Progenitor cell of endocrine pancreas (in vitro differentiated cells): ENCODE data around the gene PARG. TPM values are rescaled to one million over a fixed set of nuclear protein-coding genes. Genes with fewer than 3 reads are reported as not detected.

Experiments
- DNase-seq: peaks from one replicate; pipeline ENCODE4 v3.0.0; 2021; ENCODE audit warnings: low spot score; ENCODE audit not compliant: unreplicated experiment
- H3K27ac Mint-ChIP-seq: 2 replicates; pipeline ENCODE4 v1.8.0; 2021; ENCODE audit warnings: mild to moderate bottlenecking, moderate library complexity, mixed read lengths
- H3K27me3 Mint-ChIP-seq: 2 replicates; pipeline ENCODE4 v1.8.0; 2021; ENCODE audit warnings: mixed read lengths
- H3K36me3 Mint-ChIP-seq: 2 replicates; pipeline ENCODE4 v1.8.0; 2022; ENCODE audit warnings: mixed read lengths; ENCODE audit not compliant: insufficient read depth
- H3K4me1 Mint-ChIP-seq: 2 replicates; pipeline ENCODE4 v1.8.0; 2021; ENCODE audit warnings: low read depth, mixed read lengths
- H3K4me3 Mint-ChIP-seq: 2 replicates; pipeline ENCODE4 v1.8.0; 2021; ENCODE audit warnings: low read depth, mild to moderate bottlenecking, moderate library complexity, mixed read lengths
- H3K9me3 Mint-ChIP-seq: 2 replicates; pipeline ENCODE4 v1.8.0; 2021; ENCODE audit warnings: low read depth, mixed read lengths
- CTCF ChIP-seq: fragments of 200-600 bp; sonication (generic); IDR thresholded peaks from one replicate; pipeline ENCODE4 v1.5.0; 2021; ENCODE audit warnings: antibody characterized with exemption, mild to moderate bottlenecking; ENCODE audit not compliant: unreplicated experiment
- total RNA-seq: library from RNA; stranded (reverse); gene quantifications from 2 replicates; pipeline ENCODE4 v1.2.1, GENCODE V29; 2021

The PARG gene
- total RNA-seq, 1 donor from 2014 or later: 56.2 TPM

DNA sequence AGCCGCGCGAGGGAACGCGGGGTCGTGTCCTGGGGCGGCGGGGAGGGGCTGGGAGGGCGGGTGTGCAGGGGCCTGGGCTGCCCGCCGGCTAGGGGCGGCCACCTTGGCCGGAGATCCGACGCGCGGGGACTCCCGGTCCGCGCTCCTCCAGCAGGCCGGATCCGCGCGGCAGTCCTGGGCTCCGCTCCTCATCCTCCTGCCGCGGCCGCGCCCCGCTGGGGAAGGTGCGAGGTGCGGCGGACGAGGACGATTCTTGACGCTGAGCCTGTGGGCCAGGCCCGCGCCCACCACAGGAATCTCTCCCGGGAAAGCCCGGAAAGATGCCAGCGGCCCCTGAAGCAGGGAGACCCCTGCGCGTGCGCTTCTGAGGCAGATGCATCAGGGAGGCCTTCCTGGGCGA, 173.1 kb downstream of the PARG start:
- H3K4me3 Mint-ChIP-seq: no peak overlapping the region
- no peaks in the 10 kb centered on the region for H3K36me3 Mint-ChIP-seq
- H3K27ac Mint-ChIP-seq: no peak overlapping the region
- DNase-seq: no peak
- H3K4me1 Mint-ChIP-seq: no peaks in the 10 kb centered on the region
- H3K27me3 Mint-ChIP-seq: peaks cover 50% of the 10 kb centered on the region
- H3K9me3 Mint-ChIP-seq: peaks cover 10% of the 10 kb centered on the region
- TF ChIP-seq CTCF: no peak

DNA sequence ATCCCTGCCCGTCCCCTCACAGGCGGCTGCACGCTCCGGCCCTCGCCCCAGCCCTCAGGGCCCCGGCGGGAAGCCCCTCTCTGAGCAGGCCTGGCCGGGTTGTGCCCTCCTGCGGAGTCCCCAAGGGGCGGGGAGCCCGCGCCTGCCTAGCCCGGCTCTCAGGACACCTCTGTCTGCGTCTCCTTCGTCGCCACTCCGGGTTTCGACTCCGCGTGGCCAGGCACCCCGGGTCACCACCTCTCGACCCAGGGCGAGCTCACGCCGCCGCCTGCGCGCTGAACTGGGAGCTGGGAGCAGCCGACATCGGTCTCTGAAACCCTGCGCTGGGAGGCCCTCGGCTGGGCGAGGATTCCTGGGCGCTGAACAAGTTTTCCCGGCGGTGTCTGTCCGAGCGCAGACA, 173.5 kb downstream of the PARG start:
- DNase-seq: no peak

More for the DNA sequence above, 173.5 kb downstream of the PARG start:
- Mint-ChIP-seq H3K4me1 (no peaks in the 10 kb centered on the region), H3K27me3 (peaks cover 54% of the 10 kb centered on the region), H3K27ac (no peak overlapping the region), H3K9me3 (peaks cover 10% of the 10 kb centered on the region), H3K4me3 (no peak overlapping the region), H3K36me3 (no peaks in the 10 kb centered on the region)
- no peak for TF ChIP-seq CTCF

Other genes starting within 250 kb of the PARG start
- 9.1 and 11.7 TPM in 2 replicates for gene OGDHL, start 179.7 kb downstream of the PARG start, total RNA-seq
- gene TIMM23B, start within 50 bp of the PARG start, total RNA-seq: 19.2 and 19.6 TPM in 2 replicates
- gene AGAP6, start 46.4 kb upstream of the PARG start, total RNA-seq: 18.8 and 19.2 TPM in 2 replicates
- 40.4 and 50.5 TPM in 2 replicates for gene WASHC2A, start 125.9 kb upstream of the PARG start, total RNA-seq